Liver (tissue), 5 donors: ENCODE measurements around the gene TIMM29. TPM values are rescaled to one million over a fixed set of nuclear protein-coding genes. Genes with fewer than 3 reads are reported as not detected.

Experiments used
- EGR1 ChIP-seq, 2 donors: IDR thresholded peaks; 2 replicates each; pipeline ENCODE4 v1.6.1; 2016 to 2018; ENCODE audit warnings: antibody characterized with exemption in 2 of 2, low read depth in 2 of 2
- polyA plus RNA-seq, 2 donors: library from polyadenylated mRNA; stranded (reverse) in 1 of 2; unstranded in 1 of 2; fragments of 200-250 nt in 1 of 2; fragments of >200 nt in 1 of 2; fragmentation: Nextera tagmentation in 1 of 2; extraction: Ambion mirVana in 1 of 2; gene quantifications; one replicate each; pipeline versions ENCODE4 v1.2.1 to v1.2.3, GENCODE V29; 2013 to 2015
- total RNA-seq, 2 donors: library from RNA; depleted of rRNA; stranded (reverse); fragments of >200 nt; gene quantifications; one replicate each; pipeline ENCODE4 v1.2.3, GENCODE V29; 2014
- donor health status: healthy.
- donor health status: healthy.
- donor health status: healthy.

The TIMM29 gene
- total and polyA plus RNA-seq, 4 donors = 9.4 to 25.2 (median 14.6) TPM

GRCh38 chr19:10977742-10978092 lies 49.1 kb downstream of the TIMM29 start (continued):
- TF ChIP-seq EGR1 (IDR thresholded peaks at IDR 0.05; ENCODE audit: low read depth in 2 of 2) = no peak

Other genes starting within 250 kb of the TIMM29 start
- 10 to 100 TPM; 13.2 to 28.3 TPM for gene QTRT1, start 227.4 kb upstream of the TIMM29 start, total RNA-seq
- 10 to 100 TPM; 17.1 to 38.1 TPM for gene QTRT1, start 227.4 kb upstream of the TIMM29 start, polyA plus RNA-seq
- gene DNM2, start 210.7 kb upstream of the TIMM29 start, total RNA-seq = 10 to 100 TPM; 79.5 to 95.1 TPM
- gene DNM2, start 210.7 kb upstream of the TIMM29 start, polyA plus RNA-seq = 10 to 100 TPM; 23.1 to 38.6 TPM
- 10 to 100 TPM; 17.8 to 24.7 TPM for gene TMED1, start 92.6 kb upstream of the TIMM29 start, total RNA-seq
- 10 to 100 TPM; 28.4 to 34.7 TPM for gene TMED1, start 92.6 kb upstream of the TIMM29 start, polyA plus RNA-seq
- 1 to 10 TPM; 1.8 to 3.9 TPM for gene C19orf38, start 80.4 kb upstream of the TIMM29 start, total RNA-seq
- 1 to 10 TPM in 1 of 2 donors, under 1 TPM in 1; 0.97 to 1.1 TPM for gene C19orf38, start 80.4 kb upstream of the TIMM29 start, polyA plus RNA-seq
- 10 to 100 TPM; 12.6 to 18.3 TPM for gene CARM1, start 57.3 kb upstream of the TIMM29 start, total RNA-seq
- 10 to 100 TPM in 1 of 2 donors, 1 to 10 TPM in 1; 5.1 to 17.5 TPM for gene CARM1, start 57.3 kb upstream of the TIMM29 start, polyA plus RNA-seq
- 10 to 100 TPM; 34.7 to 37.4 TPM for gene YIPF2, start 172 bp upstream of the TIMM29 start, total RNA-seq
- gene YIPF2, start 172 bp upstream of the TIMM29 start, polyA plus RNA-seq = 10 to 100 TPM; 13.2 to 36.9 TPM
- 10 to 100 TPM; 28.9 to 35.4 TPM for gene SMARCA4, start 32.2 kb downstream of the TIMM29 start, total RNA-seq
- gene SMARCA4, start 32.2 kb downstream of the TIMM29 start, polyA plus RNA-seq = 10 to 100 TPM; 15.9 to 16.0 TPM
- gene LDLR, start 160.7 kb downstream of the TIMM29 start, total RNA-seq = 100 to 1,000 TPM in 1 of 2 donors, 10 to 100 TPM in 1; 99.5 to 141 TPM
- 10 to 100 TPM; 17.3 to 28.4 TPM for gene LDLR, start 160.7 kb downstream of the TIMM29 start, polyA plus RNA-seq
- gene SPC24, start 227.0 kb downstream of the TIMM29 start, total RNA-seq = 10 to 100 TPM in 1 of 2 donors, under 1 TPM in 1; 0.42 to 72.5 TPM
- 1 to 10 TPM; 1.2 to 1.4 TPM for gene SPC24, start 227.0 kb downstream of the TIMM29 start, polyA plus RNA-seq